Measurements from ENCODE around the gene CUL7.
"Not testable (repeated sequence)": the region's sequence is repeated elsewhere in the genome, so short reads cannot be mapped to it uniquely, and the experiment has no call there.

CUL7 gene

GRCh38 chr6:43053545-43054205 lies at the start of gene CUL7:
TSS of gene CUL7 (minus strand) at chr6:43053851. CDS start at chr6:43052788, 1,063 bp downstream.
- in situ Hi-C loops (cut with MboI; ENCODE audit: low sequenced_read_pairs), result no loop called here

- in situ Hi-C loops (cut with MboI; ENCODE audit: low sequenced_read_pairs), result no loop called here
These were observed 47.8 kb upstream of the CUL7 start for GRCh38 chr6:43101497-43101896.

- in situ Hi-C loops (cut with MboI; ENCODE audit: low sequenced_read_pairs), result no loop called here
These were observed 43.9 kb upstream of the CUL7 start for GRCh38 chr6:43097502-43097901.

GRCh38 chr6:43097098-43097489 lies 43.4 kb upstream of the CUL7 start:
- in situ Hi-C loops (cut with MboI; ENCODE audit: low sequenced_read_pairs), result no loop called here

- in situ Hi-C loops (cut with MboI; ENCODE audit: low sequenced_read_pairs), result no loop called here
These were observed 42.9 kb upstream of the CUL7 start for GRCh38 chr6:43096451-43097097.

GRCh38 chr6:43095939-43096338 lies 42.3 kb upstream of the CUL7 start:
- in situ Hi-C loops (cut with MboI; ENCODE audit: low sequenced_read_pairs), result no loop called here

GRCh38 chr6:43093436-43094289 lies 40.0 kb upstream of the CUL7 start:
- in situ Hi-C loops (cut with MboI; ENCODE audit: low sequenced_read_pairs), result no loop called here

GRCh38 chr6:43092635-43093034 lies 39.0 kb upstream of the CUL7 start:
- in situ Hi-C loops (cut with MboI; ENCODE audit: low sequenced_read_pairs), result no loop called here

- in situ Hi-C loops (cut with MboI; ENCODE audit: low sequenced_read_pairs), result no loop called here
These were observed 37.9 kb upstream of the CUL7 start for GRCh38 chr6:43091436-43091991.

- in situ Hi-C loops (cut with MboI; ENCODE audit: low sequenced_read_pairs), result no loop called here
These were observed 37.4 kb upstream of the CUL7 start for GRCh38 chr6:43091020-43091419.

- in situ Hi-C loops (cut with MboI; ENCODE audit: low sequenced_read_pairs), result no loop called here
These were observed 36.9 kb upstream of the CUL7 start for GRCh38 chr6:43090559-43090956.

- in situ Hi-C loops (cut with MboI; ENCODE audit: low sequenced_read_pairs), result no loop called here
These were observed 36.4 kb upstream of the CUL7 start for GRCh38 chr6:43089874-43090558.

- in situ Hi-C loops (cut with MboI; ENCODE audit: low sequenced_read_pairs), result no loop called here
These were observed 35.8 kb upstream of the CUL7 start for GRCh38 chr6:43089467-43089866.

GRCh38 chr6:43088654-43089056 lies 35.0 kb upstream of the CUL7 start:
- in situ Hi-C loops (cut with MboI; ENCODE audit: low sequenced_read_pairs), result no loop called here

- in situ Hi-C loops (cut with MboI; ENCODE audit: low sequenced_read_pairs), result no loop called here
These were observed 32.5 kb upstream of the CUL7 start for GRCh38 chr6:43086022-43086658.

- in situ Hi-C loops (cut with MboI; ENCODE audit: low sequenced_read_pairs), result no loop called here
These were observed 29.4 kb upstream of the CUL7 start for GRCh38 chr6:43082806-43083655.

GRCh38 chr6:43081922-43082321 lies 28.3 kb upstream of the CUL7 start:
- in situ Hi-C loops (cut with MboI; ENCODE audit: low sequenced_read_pairs), result not testable (repeated sequence)

- in situ Hi-C loops (cut with MboI; ENCODE audit: low sequenced_read_pairs), result no loop called here
These were observed 27.4 kb upstream of the CUL7 start for GRCh38 chr6:43081043-43081442.

- in situ Hi-C loops (cut with MboI; ENCODE audit: low sequenced_read_pairs), result no loop called here
These were observed 25.0 kb upstream of the CUL7 start for GRCh38 chr6:43078691-43079090.

All from hTERT RPE-1 (cell line).